Parathyroid adenoma (tissue), 2 donors: ENCODE results near the gene NUFIP1.

Source experiments
- H2AFZ ChIP-seq: fragments of 300-600 bp; sonication (generic); one replicate; pipeline ENCODE4 v1.7.0; 2017; ENCODE audit warnings: antibody characterized with exemption, mild to moderate bottlenecking
- H3K27ac ChIP-seq: fragments of 300-600 bp; sonication (generic); one replicate; pipeline ENCODE4 v1.7.0; 2017
- H3K27me3 ChIP-seq: fragments of 300-600 bp; sonication (generic); one replicate; pipeline ENCODE4 v1.7.0; 2017; ENCODE audit warnings: low read length; ENCODE audit not compliant: control insufficient read depth, insufficient read depth
- H3K36me3 ChIP-seq: fragments of 300-600 bp; sonication (generic); one replicate; pipeline ENCODE4 v1.7.0; 2017; ENCODE audit warnings: low read length; ENCODE audit not compliant: control insufficient read depth, insufficient read depth
- H3K4me1 ChIP-seq: fragments of 300-600 bp; sonication (generic); one replicate; pipeline ENCODE4 v1.7.0; 2017; ENCODE audit warnings: control low read depth
- H3K4me2 ChIP-seq: fragments of 300-600 bp; sonication (generic); one replicate; pipeline ENCODE4 v1.7.0; 2017; ENCODE audit warnings: low read length
- H3K4me3 ChIP-seq: fragments of 300-600 bp; sonication (generic); one replicate; pipeline ENCODE4 v1.7.0; 2017; ENCODE audit warnings: low read depth, low read length
- H3K79me2 ChIP-seq: fragments of 300-600 bp; sonication (generic); one replicate; pipeline ENCODE4 v1.7.0; 2017; ENCODE audit warnings: control low read depth
- H3K9ac ChIP-seq: fragments of 300-600 bp; sonication (generic); one replicate; pipeline ENCODE4 v1.7.0; 2017; ENCODE audit warnings: mild to moderate bottlenecking
- H3K9me3 ChIP-seq: fragments of 300-600 bp; sonication (generic); one replicate; pipeline ENCODE4 v1.7.0; 2017; ENCODE audit warnings: low read length; ENCODE audit not compliant: control insufficient read depth
- TF ChIP-seq, protein P1 (sequence below): fragments of 300-600 bp; sonication (generic); IDR thresholded peaks from one replicate; pipeline ENCODE4 v1.7.0; 2017; ENCODE audit warnings: antibody characterized with exemption, mild to moderate bottlenecking
- donor health status: primary hyperparathyroidism.

NUFIP1 gene

DNA sequence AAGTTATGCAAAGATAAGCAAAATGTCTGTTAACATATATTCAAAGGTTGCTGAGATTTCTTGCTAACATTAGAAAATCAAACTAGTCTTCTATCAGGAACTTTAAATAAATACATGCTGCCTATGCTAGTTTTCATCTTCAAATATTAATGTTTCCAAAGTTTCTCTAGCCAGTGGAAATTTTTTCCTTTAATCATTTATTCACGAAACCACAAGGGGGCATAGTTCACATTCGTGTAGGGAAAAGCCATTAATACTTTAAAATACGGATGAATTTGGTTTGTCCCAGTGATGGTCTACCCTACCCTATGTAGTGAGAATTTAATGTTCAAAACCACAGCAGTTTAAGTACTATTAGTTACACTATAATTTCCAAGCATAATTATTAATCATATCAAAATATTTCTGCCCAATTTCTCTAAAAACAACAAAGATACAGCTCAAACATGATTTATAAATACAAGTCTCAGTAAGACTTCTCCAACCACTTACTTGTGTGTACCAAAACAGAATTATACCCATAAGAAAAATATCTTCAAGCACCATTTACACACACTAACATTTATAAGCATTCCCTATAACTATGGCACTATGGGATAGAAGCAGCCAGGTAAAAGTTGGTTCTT is 16.2 kb downstream of the NUFIP1 start:
- no peaks in the 10 kb centered on the region for H3K27me3 ChIP-seq
- H3K27ac ChIP-seq: no peak overlapping the region
- TF ChIP-seq, protein P1, sequence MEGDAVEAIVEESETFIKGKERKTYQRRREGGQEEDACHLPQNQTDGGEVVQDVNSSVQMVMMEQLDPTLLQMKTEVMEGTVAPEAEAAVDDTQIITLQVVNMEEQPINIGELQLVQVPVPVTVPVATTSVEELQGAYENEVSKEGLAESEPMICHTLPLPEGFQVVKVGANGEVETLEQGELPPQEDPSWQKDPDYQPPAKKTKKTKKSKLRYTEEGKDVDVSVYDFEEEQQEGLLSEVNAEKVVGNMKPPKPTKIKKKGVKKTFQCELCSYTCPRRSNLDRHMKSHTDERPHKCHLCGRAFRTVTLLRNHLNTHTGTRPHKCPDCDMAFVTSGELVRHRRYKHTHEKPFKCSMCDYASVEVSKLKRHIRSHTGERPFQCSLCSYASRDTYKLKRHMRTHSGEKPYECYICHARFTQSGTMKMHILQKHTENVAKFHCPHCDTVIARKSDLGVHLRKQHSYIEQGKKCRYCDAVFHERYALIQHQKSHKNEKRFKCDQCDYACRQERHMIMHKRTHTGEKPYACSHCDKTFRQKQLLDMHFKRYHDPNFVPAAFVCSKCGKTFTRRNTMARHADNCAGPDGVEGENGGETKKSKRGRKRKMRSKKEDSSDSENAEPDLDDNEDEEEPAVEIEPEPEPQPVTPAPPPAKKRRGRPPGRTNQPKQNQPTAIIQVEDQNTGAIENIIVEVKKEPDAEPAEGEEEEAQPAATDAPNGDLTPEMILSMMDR: peak; percentile 33
- H3K4me2 ChIP-seq: no peak overlapping the region
- H3K79me2 ChIP-seq: no peaks in the 10 kb centered on the region
- H3K4me1 ChIP-seq: peaks cover 3% of the 10 kb centered on the region
- no peaks in the 10 kb centered on the region for H3K36me3 ChIP-seq
- no peak overlapping the region for H3K9ac ChIP-seq
- no peak overlapping the region for H2AFZ ChIP-seq
- H3K4me3 ChIP-seq: no peak overlapping the region
- H3K9me3 ChIP-seq: no peaks in the 10 kb centered on the region

- Histone ChIP-seq H3K4me1 (peaks cover 6% of the 10 kb centered on the region), H3K4me2 (peak overlapping the region; percentile 18), H3K27me3 (no peaks in the 10 kb centered on the region), H3K9ac (no peak overlapping the region), H3K4me3 (no peak overlapping the region), H3K79me2 (no peaks in the 10 kb centered on the region), H3K36me3 (no peaks in the 10 kb centered on the region), H3K27ac (no peak overlapping the region), H3K9me3 (no peaks in the 10 kb centered on the region), H2AFZ (no peak overlapping the region)
- TF ChIP-seq, protein P1: no peak
Observed at GRCh38 chr13:44971656-44972595, 17.3 kb downstream of the NUFIP1 start.

- H3K4me1 ChIP-seq: peaks cover 6% of the 10 kb centered on the region
- peak overlapping the region; percentile 33 for H3K27ac ChIP-seq
- H3K4me2 ChIP-seq: peak overlapping the region; percentile 7
- H3K9ac ChIP-seq: no peak overlapping the region
- no peaks in the 10 kb centered on the region for H3K36me3 ChIP-seq
- no peak overlapping the region for H3K4me3 ChIP-seq
- no peaks in the 10 kb centered on the region for H3K79me2 ChIP-seq
- H3K27me3 ChIP-seq: no peaks in the 10 kb centered on the region
- TF ChIP-seq, protein P1: peak; percentile 68
- no peaks in the 10 kb centered on the region for H3K9me3 ChIP-seq
- no peak overlapping the region for H2AFZ ChIP-seq
Observed at GRCh38 chr13:44969551-44970484, 19.5 kb downstream of the NUFIP1 start.

GRCh38 chr13:44968434-44968815 is 20.8 kb downstream of the NUFIP1 start:
- TF ChIP-seq, protein P1: no peak
- Histone ChIP-seq H3K4me1 (peaks cover 6% of the 10 kb centered on the region), H3K4me2 (peak overlapping the region; percentile 46), H2AFZ (no peak overlapping the region), H3K79me2 (no peaks in the 10 kb centered on the region), H3K27ac (peak overlapping the region; percentile 70), H3K9ac (no peak overlapping the region), H3K4me3 (peak overlapping the region; percentile 7), H3K9me3 (no peaks in the 10 kb centered on the region), H3K36me3 (no peaks in the 10 kb centered on the region), H3K27me3 (no peaks in the 10 kb centered on the region)
